HUES6 (cell line): ENCODE measurements around the gene THSD7B.
"Not testable (repeated sequence)": the region's sequence is repeated elsewhere in the genome, so short reads cannot be mapped to it uniquely, and the experiment has no call there.

Experiments used
- H3K27ac ChIP-seq: 2 replicates; pipeline ENCODE4 v1.7.0; 2013; ENCODE audit warnings: low read depth, mild to moderate bottlenecking, low read length, inconsistent platforms
- H3K27me3 ChIP-seq: 2 replicates; pipeline ENCODE4 v1.6.1; 2013; ENCODE audit warnings: low read length; ENCODE audit not compliant: control insufficient read depth, insufficient read depth
- H3K36me3 ChIP-seq: 2 replicates; pipeline ENCODE4 v1.6.1; 2013; ENCODE audit warnings: low read length; ENCODE audit not compliant: control insufficient read depth, insufficient read depth
- H3K4me1 ChIP-seq: 2 replicates; pipeline ENCODE4 v1.6.1; 2013; ENCODE audit warnings: low read length; ENCODE audit not compliant: control insufficient read depth, insufficient read depth
- H3K4me3 ChIP-seq: 2 replicates; pipeline ENCODE4 v1.5.1; 2013; ENCODE audit warnings: low read depth, low read length
- H3K9ac ChIP-seq: one replicate; pipeline ENCODE4 v1.6.1; 2013; ENCODE audit warnings: mild to moderate bottlenecking, low read length
- H3K9me3 ChIP-seq: 2 replicates; pipeline ENCODE4 v1.6.1; 2013; ENCODE audit warnings: low read depth, low read length; ENCODE audit not compliant: control insufficient read depth, insufficient read depth

Gene THSD7B

GRCh38 chr2:137302957-137303356 lies 537.6 kb downstream of the THSD7B start:
- Histone ChIP-seq H3K4me3 (no peak overlapping the region), H3K9ac (no peak overlapping the region), H3K4me1 (no peaks in the 10 kb centered on the region), H3K27me3 (no peaks in the 10 kb centered on the region), H3K27ac (no peak overlapping the region), H3K9me3 (peaks cover 5% of the 10 kb centered on the region), H3K36me3 (no peaks in the 10 kb centered on the region)

GRCh38 chr2:137316075-137316474 lies 550.7 kb downstream of the THSD7B start:
- no peaks in the 10 kb centered on the region for H3K36me3 ChIP-seq
- no peaks in the 10 kb centered on the region for H3K27me3 ChIP-seq
- no peak overlapping the region for H3K27ac ChIP-seq
- 0 out of 2 replicates have a peak, but pooled peaks cover 3% of the 10 kb centered on the region for H3K9me3 ChIP-seq
- no peaks in the 10 kb centered on the region for H3K4me1 ChIP-seq
- no peak overlapping the region for H3K4me3 ChIP-seq
- H3K9ac ChIP-seq = no peak overlapping the region

DNA sequence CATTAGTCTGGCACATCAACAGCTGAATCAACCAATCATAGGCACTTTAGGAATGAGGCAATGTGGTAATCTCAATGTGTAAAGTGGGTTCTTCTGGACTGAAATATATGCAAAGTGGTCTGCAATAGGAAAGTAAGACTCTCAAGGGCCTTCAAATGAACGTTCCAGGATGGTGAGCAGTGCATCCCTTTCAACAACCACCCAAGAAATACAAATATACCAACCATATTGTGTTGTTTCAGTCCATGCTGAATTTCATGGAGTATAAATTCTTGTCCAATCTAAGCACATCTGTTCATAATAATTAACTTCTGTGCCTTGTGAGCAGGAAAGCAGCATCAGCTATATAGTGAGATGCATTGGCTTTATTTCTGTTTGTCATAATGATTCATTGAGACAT lies 556.2 kb downstream of the THSD7B start:
- H3K27me3 ChIP-seq = no peaks in the 10 kb centered on the region
- no peak overlapping the region for H3K9ac ChIP-seq
- H3K27ac ChIP-seq = no peak overlapping the region
- H3K4me3 ChIP-seq = no peak overlapping the region
- H3K36me3 ChIP-seq = no peaks in the 10 kb centered on the region
- no peaks in the 10 kb centered on the region for H3K9me3 ChIP-seq
- no peaks in the 10 kb centered on the region for H3K4me1 ChIP-seq

DNA sequence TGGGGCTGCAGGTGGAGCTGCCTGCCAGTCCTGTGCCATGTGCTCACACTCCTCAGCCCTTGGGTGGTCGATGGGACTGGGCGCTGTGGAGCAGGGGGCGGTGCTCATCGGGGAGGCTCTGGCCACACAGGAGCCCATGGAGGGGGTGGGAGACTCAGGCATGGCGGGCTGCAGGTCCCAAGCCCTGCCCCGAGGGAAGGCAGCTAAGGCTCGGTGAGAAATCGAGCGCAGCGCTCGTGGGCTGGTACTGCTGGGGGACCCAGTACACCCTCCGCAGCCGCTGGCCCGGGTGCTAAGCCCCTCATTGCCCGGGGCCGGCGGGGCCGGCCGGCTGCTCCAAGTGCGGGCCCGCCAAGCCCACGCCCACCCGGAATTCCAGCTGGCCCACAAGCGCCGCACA lies 566.2 kb downstream of the THSD7B start:
- H3K9me3 ChIP-seq = peaks cover 19% of the 10 kb centered on the region
- H3K9ac ChIP-seq, H3K27ac ChIP-seq, H3K4me1 ChIP-seq, H3K4me3 ChIP-seq, H3K27me3 ChIP-seq, H3K36me3 ChIP-seq: not testable (repeated sequence)

GRCh38 chr2:137333386-137334165 lies 568.2 kb downstream of the THSD7B start:
- Histone ChIP-seq H3K9me3 (peaks cover 19% of the 10 kb centered on the region), H3K4me3 (no peak overlapping the region), H3K9ac (no peak overlapping the region), H3K27ac (no peak overlapping the region), H3K27me3 (no peaks in the 10 kb centered on the region), H3K4me1 (no peaks in the 10 kb centered on the region), H3K36me3 (no peaks in the 10 kb centered on the region)

DNA sequence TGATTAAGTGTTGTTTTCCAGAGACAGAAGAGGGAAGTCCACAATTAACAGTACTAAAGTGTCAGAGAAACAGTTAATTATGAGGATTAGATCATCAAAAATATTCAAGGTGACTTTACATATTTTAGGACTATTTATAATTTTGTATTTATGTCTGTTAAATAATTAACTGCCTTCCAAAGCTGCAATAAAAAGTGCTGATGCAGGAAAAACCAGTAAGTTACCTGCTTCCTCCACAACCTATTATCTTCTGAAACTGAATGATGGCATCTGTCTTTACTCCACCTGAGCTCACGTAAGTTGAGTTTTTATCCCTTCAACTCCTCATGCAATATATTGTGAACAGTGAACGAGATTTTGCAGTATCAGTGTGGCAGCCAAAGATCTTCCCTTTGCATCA lies 570.7 kb downstream of the THSD7B start:
- H3K4me1 ChIP-seq = no peaks in the 10 kb centered on the region
- H3K4me3 ChIP-seq = no peak overlapping the region
- H3K27ac ChIP-seq = no peak overlapping the region
- H3K9me3 ChIP-seq = peaks cover 5% of the 10 kb centered on the region; the same call in 1 of the 2 replicates
- no peaks in the 10 kb centered on the region for H3K27me3 ChIP-seq
- no peaks in the 10 kb centered on the region for H3K36me3 ChIP-seq
- H3K9ac ChIP-seq = no peak overlapping the region

DNA sequence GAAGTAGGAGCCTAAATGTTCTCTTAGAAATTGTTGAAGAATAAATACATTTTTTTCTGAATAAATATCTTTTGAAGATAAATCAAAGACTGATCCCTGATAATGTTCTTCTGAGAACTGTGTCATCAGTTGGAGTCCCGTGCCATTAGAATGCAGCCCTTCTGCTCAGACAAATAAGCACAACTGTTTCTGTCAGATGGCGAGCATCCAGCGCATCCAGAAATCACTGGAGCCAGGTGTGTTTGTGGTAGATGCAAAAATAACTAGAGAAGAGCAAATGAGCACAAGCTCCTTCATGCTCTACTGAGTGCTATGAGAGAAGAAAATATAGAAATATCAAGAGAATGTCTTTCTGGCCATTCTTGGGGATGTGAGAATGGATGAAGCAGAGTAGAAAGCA lies 573.7 kb downstream of the THSD7B start:
- Histone ChIP-seq H3K4me1 (no peaks in the 10 kb centered on the region), H3K27ac (no peak overlapping the region), H3K9ac (no peak overlapping the region), H3K36me3 (no peaks in the 10 kb centered on the region), H3K9me3 (no peaks in the 10 kb centered on the region), H3K27me3 (no peaks in the 10 kb centered on the region), H3K4me3 (no peak overlapping the region)

GRCh38 chr2:137345994-137346393 lies 580.6 kb downstream of the THSD7B start:
- H3K4me3 ChIP-seq = no peak overlapping the region
- no peak overlapping the region for H3K9ac ChIP-seq
- no peaks in the 10 kb centered on the region for H3K4me1 ChIP-seq
- H3K27ac ChIP-seq = no peak overlapping the region
- no peaks in the 10 kb centered on the region for H3K27me3 ChIP-seq
- no peaks in the 10 kb centered on the region for H3K9me3 ChIP-seq
- no peaks in the 10 kb centered on the region for H3K36me3 ChIP-seq

DNA sequence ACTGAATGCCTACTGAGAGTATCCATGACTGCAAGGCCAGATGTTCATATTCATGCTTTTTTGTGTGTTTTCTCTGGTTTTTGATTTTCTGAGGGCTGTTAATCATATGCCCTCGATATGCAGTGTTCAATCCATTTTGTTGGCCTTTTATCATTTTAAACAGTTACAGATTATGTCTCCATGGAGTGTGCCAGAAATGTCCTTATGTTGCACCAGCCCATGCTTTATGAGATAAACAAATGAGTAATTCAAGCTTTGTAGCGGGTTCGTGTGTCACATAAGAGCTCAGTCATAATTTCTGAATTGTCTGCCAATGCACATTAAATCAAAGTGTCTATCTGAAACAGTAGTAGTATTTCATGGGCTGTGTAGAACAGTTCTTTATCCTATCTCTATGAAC lies 583.0 kb downstream of the THSD7B start:
- H3K4me3 ChIP-seq = no peak overlapping the region
- no peak overlapping the region for H3K27ac ChIP-seq
- no peaks in the 10 kb centered on the region for H3K4me1 ChIP-seq
- H3K36me3 ChIP-seq = no peaks in the 10 kb centered on the region
- H3K27me3 ChIP-seq = no peaks in the 10 kb centered on the region
- no peak overlapping the region for H3K9ac ChIP-seq
- no peaks in the 10 kb centered on the region for H3K9me3 ChIP-seq

DNA sequence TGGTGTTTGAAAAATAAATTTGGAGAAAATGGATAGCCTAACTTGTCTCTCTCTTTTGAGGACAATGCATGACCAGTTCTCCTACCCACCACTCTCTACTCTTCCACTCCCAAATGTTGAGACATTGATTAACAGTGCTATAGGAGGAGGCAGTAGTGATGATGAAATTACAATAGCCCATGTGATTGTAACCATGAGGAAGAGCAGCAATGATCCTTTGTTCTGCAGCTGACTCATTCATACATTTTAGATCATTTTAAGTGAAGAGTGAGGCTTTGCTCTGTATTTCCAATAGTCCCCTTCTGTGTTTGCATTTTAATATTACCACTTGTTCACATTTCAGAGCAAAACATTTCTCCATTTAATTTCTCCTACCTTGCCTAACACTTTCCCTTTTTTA lies 592.3 kb downstream of the THSD7B start:
- H3K27me3 ChIP-seq = no peaks in the 10 kb centered on the region
- peaks cover 17% of the 10 kb centered on the region for H3K4me1 ChIP-seq
- H3K9ac ChIP-seq = no peak overlapping the region
- no peak overlapping the region for H3K4me3 ChIP-seq
- no peaks in the 10 kb centered on the region for H3K36me3 ChIP-seq
- peaks cover 19% of the 10 kb centered on the region for H3K9me3 ChIP-seq
- no peak overlapping the region for H3K27ac ChIP-seq

GRCh38 chr2:137367361-137367760 lies 602.0 kb downstream of the THSD7B start:
- no peaks in the 10 kb centered on the region for H3K4me1 ChIP-seq
- H3K36me3 ChIP-seq = no peaks in the 10 kb centered on the region
- H3K27me3 ChIP-seq = no peaks in the 10 kb centered on the region
- H3K9ac ChIP-seq = no peak overlapping the region
- no peaks in the 10 kb centered on the region for H3K9me3 ChIP-seq
- no peak overlapping the region for H3K4me3 ChIP-seq
- H3K27ac ChIP-seq = no peak overlapping the region
